OCI-M1 (cell line): ENCODE results near the gene CCNDBP1.
"Not testable (repeated sequence)": the region's sequence is repeated elsewhere in the genome, so short reads cannot be mapped to it uniquely, and the experiment has no call there.

Experiments used
- DNase-seq: peaks from one replicate; lab custom pipeline; 2025; lab: John Stamatoyannopoulos, UW

The CCNDBP1 gene

GRCh38 chr15:43215961-43216360 lies 30.8 kb downstream of the CCNDBP1 start:
- DNase-seq = no peak

GRCh38 chr15:43218908-43219706 lies 33.9 kb downstream of the CCNDBP1 start:
- peak; percentile 39 for DNase-seq

DNA sequence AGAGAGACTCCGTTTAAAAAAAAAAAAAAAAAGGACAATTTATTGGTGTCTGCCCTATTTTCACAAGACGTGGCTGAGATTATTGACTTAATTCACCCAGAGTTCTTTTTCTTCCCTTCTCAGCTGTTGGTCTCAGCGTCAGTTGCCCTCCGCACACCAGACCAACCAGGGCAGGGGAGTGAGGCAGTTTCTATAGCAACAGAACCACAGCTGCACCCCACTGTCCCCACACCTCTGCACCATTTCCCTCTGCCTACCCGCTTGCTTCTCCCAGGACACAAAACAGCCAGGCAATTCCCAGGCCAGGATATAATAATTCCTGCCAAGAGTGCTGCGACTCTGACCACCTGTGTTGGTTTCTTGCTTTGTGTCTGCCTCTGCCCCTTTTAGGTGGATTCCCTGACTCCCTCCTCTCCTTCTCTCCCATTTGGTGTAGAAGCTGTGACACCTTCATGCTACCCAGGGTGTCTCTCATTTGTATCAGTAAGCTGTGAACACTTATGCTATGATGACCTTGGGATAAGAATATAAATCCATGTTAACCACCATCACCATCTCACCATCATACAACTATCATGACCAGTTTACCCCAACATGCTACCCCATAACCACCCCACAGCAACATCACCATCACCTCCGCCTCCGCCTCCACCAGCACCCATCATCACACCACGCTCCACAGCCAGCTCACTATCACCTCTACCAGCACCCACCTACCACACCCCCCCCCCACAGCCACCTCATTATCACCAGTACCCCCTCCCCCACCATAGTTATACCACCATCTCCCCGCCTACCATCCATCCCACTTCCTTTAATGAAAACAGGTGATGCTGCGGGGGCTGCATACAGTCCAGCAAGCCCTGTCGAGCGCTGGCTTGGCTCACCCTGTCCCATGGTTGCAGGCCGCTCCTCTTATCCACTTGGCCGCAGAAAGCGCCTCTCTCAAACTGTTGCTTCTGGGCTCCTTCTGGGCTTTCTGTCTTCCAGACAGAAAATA lies 35.0 kb downstream of the CCNDBP1 start:
- no peak for DNase-seq

DNA sequence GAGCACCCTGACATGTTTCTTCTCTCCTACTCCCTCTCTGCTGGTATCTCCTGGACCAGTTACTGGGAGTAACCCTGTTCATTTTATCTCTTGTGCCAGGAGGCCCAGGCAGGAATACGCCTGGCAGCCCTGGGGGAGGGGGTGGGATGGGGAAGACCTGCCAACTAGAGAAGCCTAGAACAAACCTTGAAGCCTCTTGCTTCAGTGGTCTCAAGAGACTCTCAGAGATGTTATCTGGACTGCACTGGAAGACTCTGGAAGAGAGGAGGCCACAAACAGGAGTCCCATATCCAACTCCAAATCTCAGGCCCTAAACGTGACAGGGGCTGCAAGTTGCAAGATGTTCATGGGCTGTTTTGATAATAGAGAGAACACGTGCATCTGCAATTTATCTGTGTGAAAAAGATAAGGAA lies 35.8 kb downstream of the CCNDBP1 start, which contains the start of gene EPB42:
Gene EPB42, minus strand, starts transcription at position 28 of the 413 bp plus-strand sequence. CDS start 193 bp downstream, outside the sequence.
- peak; percentile 95 for DNase-seq

- peak; percentile 86 for DNase-seq
Observed at GRCh38 chr15:43221422-43221821, 36.2 kb downstream of the CCNDBP1 start.

GRCh38 chr15:43225201-43225949 lies 40.2 kb downstream of the CCNDBP1 start:
- peak; percentile 79 for DNase-seq

GRCh38 chr15:43225950-43226255 lies 40.7 kb downstream of the CCNDBP1 start:
- DNase-seq = not testable (repeated sequence)

- DNase-seq = no peak
Observed at GRCh38 chr15:43226436-43227305, 41.5 kb downstream of the CCNDBP1 start.

GRCh38 chr15:43229977-43230376 lies 44.8 kb downstream of the CCNDBP1 start:
- DNase-seq = no peak

- peak; percentile 26 for DNase-seq
Observed at GRCh38 chr15:43230640-43231115, 45.5 kb downstream of the CCNDBP1 start.

- DNase-seq = no peak
Observed at GRCh38 chr15:43232289-43232874, 47.2 kb downstream of the CCNDBP1 start.

- DNase-seq = no peak
Observed at GRCh38 chr15:43235536-43235935, 50.3 kb downstream of the CCNDBP1 start.

GRCh38 chr15:43237842-43238470 lies 52.8 kb downstream of the CCNDBP1 start:
- no peak for DNase-seq

DNA sequence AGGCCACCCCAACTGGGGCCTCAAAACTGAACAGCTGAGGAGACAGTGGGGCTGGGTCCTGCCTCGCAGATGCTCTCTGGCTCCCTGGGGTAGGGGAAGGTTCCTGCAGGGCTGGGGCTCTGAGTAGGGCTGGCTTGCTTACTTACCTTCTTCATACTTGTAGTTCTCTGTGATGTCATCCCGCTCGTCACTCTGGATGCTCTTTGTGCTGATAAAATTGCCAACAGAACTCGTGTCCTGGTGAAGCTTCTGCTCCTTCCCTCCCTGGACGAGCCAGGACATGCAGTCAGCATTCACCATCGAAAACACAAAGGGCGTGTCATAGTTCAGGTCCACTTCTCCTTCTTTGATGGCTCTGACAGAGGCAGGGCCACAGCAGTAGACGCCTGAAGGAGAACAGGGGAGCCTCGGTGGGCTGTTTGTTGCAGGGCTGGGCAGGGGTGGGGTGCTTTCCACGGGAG lies 53.5 kb downstream of the CCNDBP1 start:
- DNase-seq = no peak

GRCh38 chr15:43239732-43240491 lies 54.7 kb downstream of the CCNDBP1 start:
- DNase-seq = peak; percentile 53

DNA sequence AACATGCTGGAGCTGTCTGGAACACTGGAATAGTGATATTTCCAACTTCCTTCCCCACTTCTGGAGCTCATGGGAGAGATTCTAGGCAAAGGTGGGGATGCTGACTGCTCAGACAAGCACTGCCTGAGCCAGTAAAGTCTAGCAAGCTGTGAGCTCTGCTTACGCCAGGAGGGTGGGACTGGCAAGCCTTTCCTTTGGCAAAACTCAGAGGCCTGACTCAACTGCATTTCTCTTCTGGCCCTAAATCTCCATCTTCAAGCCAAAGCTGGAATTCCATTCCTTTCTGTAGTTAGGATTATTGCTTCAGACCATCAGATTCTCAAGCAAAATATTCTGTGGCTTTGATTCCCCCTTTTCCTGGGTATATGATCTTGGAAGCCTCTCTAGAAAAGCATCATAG lies 55.9 kb downstream of the CCNDBP1 start:
- DNase-seq = no peak

GRCh38 chr15:43242616-43243015 lies 57.4 kb downstream of the CCNDBP1 start:
- no peak for DNase-seq

GRCh38 chr15:43243020-43243645 lies 57.9 kb downstream of the CCNDBP1 start:
- DNase-seq = no peak

- no peak for DNase-seq
Observed at GRCh38 chr15:43244092-43244491, 58.9 kb downstream of the CCNDBP1 start.
